Liver (tissue), 3 donors: ENCODE results near the gene FAM89B.

Experiments used
- CTCF ChIP-seq: fragments of 150-350 bp; IDR thresholded peaks from 2 replicates; pipeline ENCODE4 v1.5.1; 2017; ENCODE audit warnings: improper control_type of control experiment, low read depth, low read length; ENCODE audit not compliant: missing input control
- GABPA ChIP-seq, 2 donors: IDR thresholded peaks in 1 of 2; conservative IDR thresholded peaks in 1 of 2; 2 replicates each; pipeline ENCODE4 v1.6.1; 2016; ENCODE audit warnings: antibody characterized with exemption in 2 of 2, mild to moderate bottlenecking in 1 of 2, moderate library complexity in 1 of 2
- donor health status: healthy.
- donor health status: healthy.

GRCh38 chr11:65548395-65548794 lies 23.9 kb upstream of the FAM89B start:
- no peak for TF ChIP-seq CTCF
- no peak for TF ChIP-seq GABPA (IDR thresholded peaks at IDR 0.05 in 1 of 2, conservative IDR thresholded peaks at IDR 0.05 in 1 of 2)
